Measurements from ENCODE around the gene SLC26A1. TPM values are rescaled to one million over a fixed set of nuclear protein-coding genes. Genes with fewer than 3 reads are reported as not detected.
A peak's percentile ranks its signal among the peaks of the same experiment; 100 is the strongest.

Gene SLC26A1
- total and polyA plus RNA-seq, 8 donors: 0.28 to 1.7 (median 0.66) TPM

DNA sequence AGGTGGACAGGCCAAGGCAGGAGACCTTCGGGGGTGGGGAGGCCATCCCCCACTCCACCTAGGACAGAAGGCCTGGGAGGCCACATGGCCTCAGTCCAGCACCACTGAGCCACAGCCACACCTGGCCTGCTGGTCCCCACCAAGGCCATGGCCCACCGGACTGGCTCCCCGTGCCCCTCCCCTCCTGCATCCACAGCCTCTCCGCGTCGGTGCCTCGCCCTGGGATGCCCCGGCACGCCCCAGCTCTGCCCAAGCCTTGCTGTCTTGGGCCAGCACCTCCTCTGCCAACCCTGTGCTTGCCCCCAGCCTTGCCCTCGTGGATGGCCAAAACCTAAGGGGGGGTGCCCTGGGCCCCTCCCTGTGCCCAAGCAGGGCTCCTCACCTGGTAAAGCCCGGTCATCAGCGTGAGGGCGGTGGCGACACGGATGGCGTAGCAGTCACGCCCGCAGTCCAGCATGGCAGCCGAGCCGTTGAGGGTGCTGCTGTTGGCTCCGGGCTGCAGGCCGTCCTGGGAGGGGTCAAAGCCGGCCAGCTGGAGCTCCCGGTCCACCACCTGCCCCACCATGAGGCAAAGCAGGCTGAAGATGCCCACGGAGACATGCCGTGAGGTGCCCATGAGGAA is 2.3 kb downstream of the SLC26A1 start:
- H3K27ac ChIP-seq: no peak overlapping the region
- TF ChIP-seq, protein P1, sequence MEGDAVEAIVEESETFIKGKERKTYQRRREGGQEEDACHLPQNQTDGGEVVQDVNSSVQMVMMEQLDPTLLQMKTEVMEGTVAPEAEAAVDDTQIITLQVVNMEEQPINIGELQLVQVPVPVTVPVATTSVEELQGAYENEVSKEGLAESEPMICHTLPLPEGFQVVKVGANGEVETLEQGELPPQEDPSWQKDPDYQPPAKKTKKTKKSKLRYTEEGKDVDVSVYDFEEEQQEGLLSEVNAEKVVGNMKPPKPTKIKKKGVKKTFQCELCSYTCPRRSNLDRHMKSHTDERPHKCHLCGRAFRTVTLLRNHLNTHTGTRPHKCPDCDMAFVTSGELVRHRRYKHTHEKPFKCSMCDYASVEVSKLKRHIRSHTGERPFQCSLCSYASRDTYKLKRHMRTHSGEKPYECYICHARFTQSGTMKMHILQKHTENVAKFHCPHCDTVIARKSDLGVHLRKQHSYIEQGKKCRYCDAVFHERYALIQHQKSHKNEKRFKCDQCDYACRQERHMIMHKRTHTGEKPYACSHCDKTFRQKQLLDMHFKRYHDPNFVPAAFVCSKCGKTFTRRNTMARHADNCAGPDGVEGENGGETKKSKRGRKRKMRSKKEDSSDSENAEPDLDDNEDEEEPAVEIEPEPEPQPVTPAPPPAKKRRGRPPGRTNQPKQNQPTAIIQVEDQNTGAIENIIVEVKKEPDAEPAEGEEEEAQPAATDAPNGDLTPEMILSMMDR (IDR thresholded peaks at IDR 0.05): no peak
- DNase-seq (peak in 3 of 6 donors; percentile 44 to 77 (median 60)), ATAC-seq (no peak), FAIRE-seq (no peak)
- H3K4me3 ChIP-seq: no peak overlapping the region
- peaks cover 24 to 27% (median 26%) of the 10 kb centered on the region in 3 donors for H3K4me1 ChIP-seq
- WGBS, 2 donors: 93 to 97% methylated on average over 26 of the region's 26 CpGs
- no peaks in the 10 kb centered on the region for H3K9me3 ChIP-seq
- intact Hi-C loops (cut with DNase I): no loop called here
- no peaks in the 10 kb centered on the region for H3K36me3 ChIP-seq
- no peaks in the 10 kb centered on the region for H3K27me3 ChIP-seq

DNA sequence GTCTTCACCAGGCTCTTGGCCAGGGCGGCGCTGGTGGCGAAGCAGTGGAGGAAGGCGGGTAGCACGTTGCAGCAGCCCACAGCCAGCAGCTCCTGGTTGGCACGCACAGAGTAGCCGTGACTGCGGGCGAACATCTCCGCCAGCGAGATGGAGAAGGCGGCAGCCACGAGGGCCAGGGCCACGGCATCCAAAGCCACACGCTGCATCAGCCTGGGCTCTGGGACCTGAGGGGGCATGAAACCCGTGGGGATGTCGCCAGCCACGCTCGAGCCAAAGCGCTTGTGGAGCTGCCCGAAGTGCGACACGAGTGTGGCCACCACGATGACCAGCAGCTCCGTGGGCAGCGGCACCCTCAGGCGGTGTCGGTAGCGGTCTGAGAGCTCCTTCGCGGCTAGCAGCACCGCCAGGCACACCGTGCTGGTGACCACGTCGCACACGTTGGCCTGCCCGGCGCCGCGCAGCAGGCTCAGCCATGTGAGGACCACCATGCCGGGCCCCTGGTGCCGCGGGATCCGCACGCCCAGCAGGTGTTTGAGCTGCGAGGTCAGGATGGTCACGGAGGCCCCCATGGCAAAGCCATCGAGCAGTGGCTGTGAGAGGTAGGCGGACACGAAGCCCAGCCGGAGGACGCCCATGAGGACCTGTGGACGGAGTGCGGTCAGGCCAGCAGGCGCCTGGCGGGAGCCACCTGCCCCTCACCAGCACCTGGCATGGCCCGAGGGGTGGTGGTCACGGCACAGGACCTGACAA is 3.3 kb downstream of the SLC26A1 start:
- Histone ChIP-seq H3K27ac (no peak overlapping the region), H3K4me1 (peaks cover 25 to 33% (median 27%) of the 10 kb centered on the region in 3 donors), H3K9me3 (no peaks in the 10 kb centered on the region), H3K4me3 (no peak overlapping the region), H3K36me3 (no peaks in the 10 kb centered on the region), H3K27me3 (no peaks in the 10 kb centered on the region)
- WGBS, 2 donors: 95 to 96% methylated on average over 58 of the region's 58 CpGs
- TF ChIP-seq, protein P1 (IDR thresholded peaks at IDR 0.05): no peak
- DNase-seq (peak in 3 of 6 donors; percentile 37 to 77 (median 51)), FAIRE-seq (no peak), ATAC-seq (no peak)
- intact Hi-C loops (cut with DNase I): no loop called here

DNA sequence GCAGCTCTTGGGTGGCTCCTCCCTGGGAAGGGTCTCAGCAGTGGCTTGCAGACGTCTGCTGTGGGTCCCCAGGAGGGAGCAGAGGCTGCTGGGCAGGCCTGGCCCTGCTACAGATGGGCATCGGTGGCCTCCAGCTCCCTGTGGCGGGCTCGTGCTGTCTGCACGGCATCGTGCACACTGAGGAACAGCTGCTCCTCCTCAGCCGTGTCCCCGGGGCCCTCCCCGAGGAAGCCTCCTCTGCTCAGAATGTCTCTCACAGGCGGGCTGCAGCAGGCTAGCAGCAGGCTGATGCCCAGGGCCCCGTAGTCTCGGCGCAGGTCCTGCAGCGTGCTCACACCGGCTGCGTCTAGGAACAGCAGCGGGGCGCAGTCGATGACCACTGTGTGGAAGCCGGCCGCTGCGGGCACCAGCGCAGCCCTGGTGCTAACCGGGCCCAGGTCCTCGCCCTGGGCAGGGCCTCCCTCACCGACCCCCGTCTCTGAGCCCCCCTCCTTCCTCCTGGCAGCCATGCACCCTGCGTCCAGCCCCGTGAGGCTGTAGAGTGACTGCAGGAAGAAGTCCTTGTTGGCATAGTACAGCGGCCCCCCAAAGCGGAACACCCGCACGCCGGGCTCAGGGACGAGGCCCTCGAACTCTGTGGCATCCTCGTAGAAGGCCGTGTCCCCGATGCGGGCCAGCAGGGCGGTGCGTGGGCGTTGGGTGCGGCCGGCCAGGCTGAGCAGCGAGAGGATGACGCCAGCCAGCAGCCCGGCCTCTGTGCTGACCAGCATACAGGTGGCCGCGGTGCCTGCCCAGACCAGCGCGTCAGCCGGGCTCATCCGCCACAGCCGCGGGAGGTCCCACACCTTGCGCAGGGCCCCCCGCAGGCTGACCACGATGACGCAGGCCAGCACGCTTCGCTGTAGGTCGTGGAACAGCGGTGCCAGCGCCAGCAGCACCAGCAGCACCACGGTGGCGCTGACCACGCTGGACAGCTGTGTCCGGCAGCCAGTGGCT is 4.2 kb downstream of the SLC26A1 start:
- no peak for ATAC-seq
- Histone ChIP-seq H3K27ac (no peak overlapping the region), H3K36me3 (no peaks in the 10 kb centered on the region), H3K9me3 (no peaks in the 10 kb centered on the region), H3K4me3 (no peak overlapping the region), H3K4me1 (peaks cover 25 to 38% (median 33%) of the 10 kb centered on the region in 3 donors), H3K27me3 (no peaks in the 10 kb centered on the region)
- TF ChIP-seq, protein P1 (IDR thresholded peaks at IDR 0.05): no peak
- WGBS, 2 donors: 94 to 95% methylated on average over 64 to 69 of the region's 69 CpGs
- intact Hi-C loops (cut with DNase I): no loop called here
- no peak for FAIRE-seq
- DNase-seq: peak in 3 of 6 donors; percentile 17 to 78 (median 38)

DNA sequence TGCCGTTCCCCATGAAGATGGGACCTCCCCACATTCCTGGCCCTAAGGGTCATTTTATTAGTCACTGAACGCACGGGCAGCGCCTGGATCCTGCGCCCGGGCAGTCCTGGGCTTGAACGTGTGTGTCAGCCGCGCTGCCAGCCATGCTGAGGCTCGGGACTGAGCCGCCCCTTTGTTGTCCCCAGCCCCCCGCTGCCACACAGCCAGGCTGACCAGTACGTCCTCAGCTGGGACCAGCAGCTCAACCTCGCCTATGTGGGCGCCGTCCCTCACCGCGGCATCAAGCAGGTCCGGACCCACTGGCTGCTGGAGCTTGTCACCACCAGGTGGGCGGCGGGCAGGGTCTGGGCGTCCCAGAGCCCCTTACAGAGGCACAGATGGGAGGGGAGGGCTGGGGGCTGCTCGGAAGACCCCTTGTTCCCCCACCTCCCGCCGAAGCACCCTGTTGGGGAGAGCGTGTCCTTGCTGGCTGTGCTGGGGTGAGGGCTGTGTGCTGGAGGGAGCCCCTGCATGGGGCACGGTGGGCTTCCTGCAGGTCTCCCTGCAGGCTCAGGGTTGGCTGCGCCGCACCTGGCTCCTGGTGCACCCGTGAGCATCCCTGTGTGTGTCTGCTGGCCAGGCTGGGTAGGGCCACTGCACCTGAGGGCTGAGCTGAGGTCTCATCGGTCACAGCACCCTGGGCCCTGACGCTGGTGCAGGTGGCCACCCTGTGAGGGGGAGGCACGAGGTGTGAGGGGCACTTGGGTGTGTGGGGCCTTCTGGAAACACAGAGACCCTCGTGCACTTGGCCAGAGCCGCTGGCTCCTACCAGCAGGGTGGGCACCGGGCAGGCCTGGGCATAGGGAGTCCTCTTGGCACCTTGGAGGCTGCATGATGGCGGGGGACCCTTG is 5.3 kb downstream of the SLC26A1 start:
- H3K4me3 ChIP-seq: peak overlapping the region; percentile 48 to 82 (median 72)
- TF ChIP-seq, protein P1 (IDR thresholded peaks at IDR 0.05): no peak

More for the DNA sequence above, 5.3 kb downstream of the SLC26A1 start:
- WGBS, 2 donors: 58 to 62% methylated on average over 36 to 37 of the region's 37 CpGs
- ATAC-seq: no peak
- no peaks in the 10 kb centered on the region for H3K27me3 ChIP-seq
- no peaks in the 10 kb centered on the region for H3K9me3 ChIP-seq
- H3K4me1 ChIP-seq: peaks cover 15 to 27% (median 23%) of the 10 kb centered on the region in 3 donors
- peak in 3 of 6 donors; percentile 19 to 80 (median 45) for DNase-seq
- intact Hi-C loops (cut with DNase I): no loop called here
- no peak for FAIRE-seq
- H3K27ac ChIP-seq: peak overlapping the region; percentile 36 to 72 (median 48)
- H3K36me3 ChIP-seq: no peaks in the 10 kb centered on the region
